HG02840 (cell line): ENCODE data around the gene CDH13.

Source experiments
- ATAC-seq: cut with Tn5 transposase; IDR thresholded peaks from one replicate; pipeline ENCODE4 v1.9.1; 2021; ENCODE audit warnings: mild to moderate bottlenecking, moderate library complexity, moderate number of reproducible peaks; ENCODE audit not compliant: unreplicated experiment, low FRiP score

Gene CDH13

DNA sequence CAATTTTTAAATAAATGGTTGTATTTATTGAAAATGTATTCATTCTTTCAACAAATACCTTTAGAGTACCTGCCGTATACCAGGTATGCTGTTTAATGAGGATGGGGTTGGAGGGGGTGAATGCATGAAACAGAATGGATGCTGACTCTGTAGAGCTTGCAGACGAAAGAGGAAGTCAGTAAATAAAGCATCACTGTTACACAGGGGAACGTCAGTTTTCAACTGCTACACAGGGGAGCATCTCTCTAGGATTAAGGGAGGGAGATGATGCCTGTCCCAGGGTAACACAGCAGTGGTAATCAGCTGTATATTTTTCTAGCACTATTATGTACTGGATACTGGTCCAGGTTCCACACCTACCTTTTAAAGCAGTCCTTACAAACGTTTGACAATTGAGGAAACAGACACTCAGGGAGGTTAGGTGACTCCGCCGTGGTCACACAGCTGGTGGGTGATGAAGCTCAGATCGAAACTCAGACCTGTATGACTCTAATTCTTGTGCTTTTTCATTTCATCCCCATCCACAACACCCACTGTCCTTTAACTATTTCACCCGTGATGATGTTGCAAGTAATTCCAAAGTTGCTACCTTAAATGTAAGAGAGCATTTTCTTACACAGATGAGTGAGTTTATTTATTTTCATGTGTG is 728.9 kb downstream of the CDH13 start:
- no peak for ATAC-seq

DNA sequence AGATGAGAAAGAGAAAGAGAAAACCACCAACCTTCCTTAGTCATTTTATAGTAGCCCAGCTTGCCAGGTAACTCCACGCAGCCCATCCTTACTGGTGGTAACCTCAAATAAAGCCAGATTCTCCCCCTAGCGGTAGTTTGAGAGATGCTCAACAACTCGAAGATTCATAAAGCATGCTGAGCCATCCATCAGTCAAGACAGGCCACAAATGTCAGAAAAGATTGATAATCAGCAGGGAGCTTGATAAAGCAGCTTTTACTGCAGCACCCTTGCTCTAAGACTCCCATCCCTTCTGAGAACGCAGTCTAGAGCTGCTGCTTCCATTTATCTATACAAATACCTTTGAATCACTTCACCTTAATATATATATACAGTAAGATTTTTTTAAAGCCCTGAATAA is 729.5 kb downstream of the CDH13 start:
- ATAC-seq, result no peak

DNA sequence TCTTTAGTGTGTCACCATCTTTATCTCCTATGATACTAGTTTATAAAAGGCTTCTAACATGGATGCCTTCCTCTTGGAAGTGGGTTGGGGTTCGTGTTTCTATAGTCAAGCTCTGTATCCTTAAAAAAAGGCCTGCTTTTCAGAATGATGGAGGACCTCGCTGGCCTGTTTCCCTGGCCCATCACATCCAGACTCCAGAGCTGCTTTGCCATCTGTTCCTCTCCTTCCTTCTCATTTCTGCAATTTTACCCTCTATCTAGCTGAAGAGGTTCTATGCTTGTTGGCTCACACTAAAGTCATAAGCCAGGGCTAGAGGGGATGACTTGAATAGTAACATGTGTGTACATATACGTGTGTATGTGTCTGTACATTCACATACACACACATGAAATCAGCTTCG is 730.2 kb downstream of the CDH13 start:
- ATAC-seq, result no peak

GRCh38 chr16:83363521-83363920 is 736.8 kb downstream of the CDH13 start:
- ATAC-seq, result no peak

- no peak for ATAC-seq
Observed at GRCh38 chr16:83365166-83365565, 738.4 kb downstream of the CDH13 start.

DNA sequence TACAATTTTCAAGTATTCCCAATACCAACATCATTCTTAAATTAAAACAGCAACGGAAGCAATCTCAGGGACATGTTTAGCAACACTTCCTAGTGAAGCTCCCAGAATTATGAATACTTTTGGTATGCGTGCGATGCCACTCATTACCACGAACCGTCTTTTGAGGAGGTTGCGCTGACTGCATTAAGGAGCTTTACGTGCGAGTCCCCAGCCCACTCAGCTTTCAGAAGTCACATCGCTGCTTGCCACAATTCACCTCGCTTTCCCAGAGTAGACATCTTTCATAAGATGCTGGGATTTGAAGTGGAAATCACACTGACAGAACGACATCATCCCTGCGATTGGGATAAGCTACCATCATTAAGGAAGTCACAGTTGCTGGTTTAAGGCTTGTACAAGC is 739.5 kb downstream of the CDH13 start:
- ATAC-seq, result no peak

DNA sequence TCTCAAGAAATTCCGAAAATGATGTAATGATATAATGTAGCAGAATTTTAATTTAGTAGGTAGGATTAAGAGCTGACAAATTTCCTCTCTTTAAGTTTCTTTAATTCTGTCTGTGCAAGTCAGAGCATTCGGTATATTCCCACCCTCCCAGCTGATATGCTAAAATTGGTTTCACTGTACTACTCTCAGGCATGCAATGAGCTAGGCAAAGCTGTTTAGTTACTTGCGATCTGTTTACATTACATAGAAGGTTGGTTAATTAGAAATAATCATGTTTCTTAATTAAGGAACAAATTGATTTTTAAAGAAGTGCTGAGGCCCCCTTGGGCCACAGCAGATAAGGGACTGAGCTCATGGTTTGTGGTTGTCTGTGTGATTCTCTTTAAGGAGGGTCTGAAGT is 748.2 kb downstream of the CDH13 start:
- no peak for ATAC-seq

DNA sequence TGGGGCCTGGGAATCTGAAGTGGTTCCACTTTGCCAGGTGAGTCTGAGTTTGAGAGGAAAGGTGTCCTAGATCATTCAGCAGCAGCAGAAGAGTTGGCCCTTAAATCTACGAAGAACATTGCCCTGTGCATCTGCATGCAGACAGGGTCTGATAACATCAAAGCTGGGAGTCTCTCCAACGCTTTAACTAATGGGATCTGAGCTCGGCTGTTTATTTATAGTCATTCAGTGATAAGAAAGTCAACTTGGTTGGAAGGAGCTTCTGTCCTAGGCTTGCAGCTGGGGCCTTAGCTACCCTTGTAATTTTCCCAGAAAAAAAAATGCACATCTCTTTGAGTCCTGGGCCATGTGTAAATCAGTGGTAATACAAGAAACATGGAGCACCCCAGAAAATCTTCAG is 763.0 kb downstream of the CDH13 start:
- no peak for ATAC-seq

DNA sequence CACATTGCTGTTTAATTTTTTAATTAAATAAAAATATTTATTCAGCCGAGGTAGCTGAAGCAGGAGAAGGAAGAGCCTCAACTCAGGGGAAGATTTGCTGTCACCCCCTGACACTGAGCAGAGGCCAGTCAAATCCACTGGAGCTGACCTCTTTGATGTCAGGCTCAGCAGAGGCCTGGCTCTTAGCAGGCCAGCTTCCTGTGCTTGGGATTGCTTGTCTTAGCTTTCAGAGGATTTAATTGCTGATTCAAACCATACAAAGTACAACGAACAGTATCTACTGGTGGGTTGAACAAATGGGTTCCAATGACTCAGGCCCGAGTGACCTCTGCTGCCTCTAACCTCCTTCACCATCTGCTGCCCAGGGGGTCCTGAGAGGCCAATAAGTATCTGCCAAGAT is 764.0 kb downstream of the CDH13 start:
- ATAC-seq, result no peak

DNA sequence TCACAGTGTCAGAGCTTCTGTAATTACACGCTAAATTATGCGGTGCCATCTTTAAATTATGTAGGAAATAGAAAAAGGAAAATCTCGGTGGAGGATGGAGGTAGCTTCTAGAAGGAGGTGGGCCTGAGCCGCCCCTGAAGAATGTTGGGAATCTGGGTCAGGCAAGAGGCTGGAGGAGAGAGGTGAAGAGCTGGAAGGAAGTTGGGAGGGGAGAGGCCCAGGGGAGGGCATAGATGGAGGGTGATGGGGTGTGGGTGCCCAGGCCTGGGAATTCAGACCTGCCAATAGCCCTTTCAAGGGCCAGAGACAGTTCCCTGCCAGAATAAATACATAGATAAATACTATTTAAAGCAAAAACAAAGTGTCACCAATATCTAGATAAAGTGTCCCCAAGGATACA is 766.0 kb downstream of the CDH13 start:
- no peak for ATAC-seq

DNA sequence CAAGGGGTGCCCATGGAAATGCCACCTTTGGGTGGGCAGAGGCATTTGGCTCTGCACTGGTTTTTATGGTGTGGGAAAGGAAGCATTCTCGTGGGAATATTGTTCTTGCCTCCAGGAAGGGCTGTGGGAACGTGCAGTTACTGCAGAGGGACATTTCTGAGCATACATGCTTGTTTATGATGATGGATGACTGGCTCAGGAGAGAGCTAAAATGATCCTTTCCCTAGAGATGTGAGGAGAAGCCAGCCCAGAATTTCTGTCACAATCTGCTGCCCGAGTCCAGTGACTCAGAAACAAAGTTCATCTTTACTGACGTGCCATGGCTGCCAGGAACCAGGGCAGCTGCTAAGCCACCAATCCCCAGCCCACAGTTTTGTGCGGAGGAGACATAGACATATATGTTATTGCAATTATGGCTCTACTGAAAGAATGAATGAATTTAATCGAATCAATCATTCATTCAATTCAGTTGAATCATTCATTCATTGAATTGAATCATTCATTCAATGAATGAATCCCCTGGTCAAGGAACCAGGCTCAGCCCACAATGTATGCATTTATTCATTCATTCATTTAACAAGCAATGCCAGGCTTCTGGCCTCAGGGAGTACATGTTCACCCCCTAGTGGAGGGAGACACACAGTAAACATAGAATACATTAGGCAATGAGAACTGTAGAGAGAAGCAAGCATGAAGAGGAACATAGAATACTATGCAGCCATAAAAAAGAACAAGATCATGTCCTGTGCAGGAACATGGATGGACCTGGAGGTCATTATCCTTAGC is 766.6 kb downstream of the CDH13 start:
- no peak for ATAC-seq

DNA sequence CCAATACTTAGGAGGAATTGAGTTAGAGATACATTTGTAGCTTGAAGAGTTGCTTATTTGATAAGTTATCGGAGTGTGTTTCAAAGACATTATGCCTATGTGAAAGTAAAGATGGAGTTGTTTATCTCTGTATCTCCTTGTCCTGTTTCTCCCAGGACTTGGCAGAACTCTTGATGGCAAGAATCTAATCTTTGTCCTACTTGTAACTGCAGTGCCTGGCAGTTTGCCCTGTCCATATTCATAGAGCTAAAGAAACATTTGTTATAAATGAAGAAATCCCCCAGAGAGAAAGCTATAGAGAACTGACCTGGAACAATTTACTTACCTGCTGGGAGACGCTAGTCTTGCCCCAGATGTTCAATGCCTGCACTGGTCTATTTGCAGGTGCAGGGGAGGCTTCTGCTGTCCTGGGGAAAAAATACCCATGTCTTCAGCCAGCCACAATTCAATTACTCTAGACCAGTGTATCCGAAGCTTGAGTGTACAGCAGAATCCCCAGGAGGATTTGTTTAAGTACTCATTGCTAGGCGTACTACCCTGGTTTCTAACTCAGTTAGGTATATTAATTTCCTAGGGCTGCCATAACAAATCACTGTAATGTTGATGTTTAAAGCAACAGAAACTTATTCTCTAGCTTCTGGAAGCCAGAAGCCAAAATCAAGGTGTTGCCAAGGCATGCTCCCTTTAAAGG is 771.0 kb downstream of the CDH13 start:
- no peak for ATAC-seq

GRCh38 chr16:83400234-83400633 is 773.5 kb downstream of the CDH13 start:
- no peak for ATAC-seq

DNA sequence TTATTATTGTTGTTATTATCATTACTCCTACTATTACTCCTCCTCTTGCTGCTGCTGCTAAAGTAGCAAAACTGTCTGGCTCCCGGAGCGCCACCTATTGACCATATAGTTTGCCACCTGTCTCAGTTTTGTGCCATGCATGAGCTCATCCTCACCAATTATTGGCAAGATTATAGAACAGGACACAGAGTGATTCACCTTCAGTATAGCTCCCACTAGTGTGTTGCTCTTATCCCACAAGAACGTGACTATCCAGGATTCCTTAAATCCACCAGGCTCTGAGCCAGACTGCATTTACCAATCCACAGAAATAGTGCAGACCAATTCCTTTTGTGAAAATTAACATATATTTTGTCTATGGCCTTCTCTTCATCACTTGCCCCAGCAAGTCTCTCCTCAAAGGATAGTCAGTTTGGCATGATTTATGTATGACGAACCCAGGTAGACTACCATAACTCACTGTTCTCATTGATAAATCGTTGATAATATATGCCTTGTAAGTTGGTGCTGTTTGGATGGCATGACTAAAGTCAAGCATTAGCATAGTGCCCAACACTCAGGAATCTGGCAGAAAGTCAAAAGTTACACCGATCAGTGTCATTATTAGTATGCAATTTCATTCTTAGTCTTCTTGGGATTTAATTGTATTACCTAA is 775.5 kb downstream of the CDH13 start:
- no peak for ATAC-seq

DNA sequence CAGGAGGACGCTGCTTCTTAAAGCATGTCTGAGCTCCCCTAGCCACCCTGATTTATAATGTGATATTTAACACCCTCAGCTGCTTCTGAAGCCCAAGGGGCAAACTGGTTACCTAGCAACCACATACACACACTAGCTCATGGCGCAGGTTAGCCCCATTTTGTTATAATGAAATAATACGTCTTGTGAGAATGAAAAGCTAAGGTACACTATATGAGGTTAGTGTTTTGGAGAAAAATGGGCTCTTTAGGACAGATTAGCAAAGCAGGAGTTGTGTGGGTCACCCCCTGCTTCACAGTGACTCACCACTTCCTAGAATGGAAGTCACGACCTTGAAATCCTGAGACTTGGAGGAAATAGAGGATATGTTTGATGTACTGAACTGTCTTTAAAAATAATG is 776.2 kb downstream of the CDH13 start:
- ATAC-seq, result no peak

DNA sequence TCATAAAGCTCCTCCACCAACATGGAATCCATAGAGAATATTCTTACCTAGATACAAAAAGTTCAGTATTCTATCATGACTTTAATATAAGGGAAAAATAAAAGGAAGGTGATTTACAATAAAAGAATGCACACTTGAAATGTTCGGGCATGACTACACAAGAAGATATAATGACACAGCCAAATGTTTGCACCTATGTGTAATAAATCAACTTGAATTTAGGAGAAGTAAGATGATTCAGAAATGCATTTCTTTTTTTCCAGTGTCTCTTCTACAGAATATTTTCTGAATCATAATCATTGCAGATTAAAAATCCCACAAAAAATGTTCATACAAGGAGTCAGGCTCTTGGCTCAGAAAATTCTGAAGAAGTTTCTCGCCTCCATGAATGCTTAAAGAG is 777.0 kb downstream of the CDH13 start:
- no peak for ATAC-seq

GRCh38 chr16:83404261-83404660 is 777.5 kb downstream of the CDH13 start:
- no peak for ATAC-seq

GRCh38 chr16:83407928-83408327 is 781.2 kb downstream of the CDH13 start:
- ATAC-seq, result no peak

DNA sequence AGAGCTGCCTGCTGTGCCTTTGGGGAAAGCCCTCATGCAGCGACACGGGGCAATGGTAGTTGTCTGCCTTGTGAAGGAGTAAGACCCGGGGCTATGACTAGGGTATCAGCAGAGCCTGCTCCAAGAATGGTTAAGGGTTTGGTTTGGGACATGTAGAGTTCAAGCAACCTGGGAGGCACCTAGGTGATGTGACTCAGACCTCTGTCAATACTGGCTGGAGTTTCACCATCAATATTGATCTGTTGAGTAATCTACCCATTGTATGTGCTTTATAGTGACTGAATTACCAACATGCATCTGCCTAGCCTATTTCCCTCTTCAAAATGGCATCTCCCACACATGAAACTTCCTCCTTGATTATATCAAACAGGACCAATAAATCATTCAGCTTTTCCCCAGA is 782.6 kb downstream of the CDH13 start:
- no peak for ATAC-seq

GRCh38 chr16:83418565-83418964 is 791.8 kb downstream of the CDH13 start:
- ATAC-seq, result no peak

DNA sequence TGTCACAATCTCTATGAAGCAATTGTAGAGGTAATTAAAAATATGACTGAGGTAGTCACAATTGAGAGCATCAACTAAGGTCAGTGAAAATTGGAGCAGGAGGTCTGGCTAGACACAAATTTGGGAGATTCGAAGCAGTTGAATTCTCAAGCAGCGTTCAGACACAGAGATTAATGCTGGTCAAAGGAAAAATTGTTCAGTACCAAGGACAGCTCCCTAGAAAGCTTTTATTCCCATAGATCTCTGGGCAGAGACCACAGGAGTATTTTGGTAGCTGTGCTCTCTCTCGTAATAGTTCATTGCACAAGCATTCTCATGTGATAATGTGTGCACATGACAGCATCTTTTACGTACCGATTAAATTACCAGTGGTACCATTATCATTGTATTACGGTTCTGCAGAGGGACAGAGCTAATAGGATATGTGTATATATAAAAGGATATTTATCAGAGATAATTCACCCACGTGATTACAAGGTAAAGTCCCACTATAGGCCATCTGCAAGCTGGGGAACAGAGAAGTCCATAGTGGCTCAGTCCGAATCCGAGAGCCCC is 793.5 kb downstream of the CDH13 start:
- ATAC-seq, result no peak
